ENCODE results near the gene FYTTD1.

Gene FYTTD1

GRCh38 chr3:197793247-197793646, 43.6 kb downstream of the FYTTD1 start:
- no peak overlapping the region for H3K27ac ChIP-seq
- no peaks in the 10 kb centered on the region for H3K27me3 ChIP-seq (ENCODE audit: insufficient read depth, low read depth)
- no peak overlapping the region for H2AFZ ChIP-seq (ENCODE audit: low read depth)
- H3K4me3 ChIP-seq (IDR thresholded peaks at IDR 0.05; ENCODE audit: insufficient read depth, low read depth, low read length), result no peak overlapping the region
- H3K4me1 ChIP-seq (ENCODE audit: low read depth, poor library complexity, severe bottlenecking), result peaks cover 20% of the 10 kb centered on the region
- no peak overlapping the region for H3K4me2 ChIP-seq
- no peak for TF ChIP-seq CTCF (conservative IDR thresholded peaks at IDR 0.05; ENCODE audit: low read depth, low read length)
- no peaks in the 10 kb centered on the region for H3K36me3 ChIP-seq (ENCODE audit: insufficient read depth)
- H3K9ac ChIP-seq, result no peak overlapping the region
- no peaks in the 10 kb centered on the region for H4K20me1 ChIP-seq (ENCODE audit: insufficient read depth)
- H3K79me2 ChIP-seq (ENCODE audit: insufficient read depth, low read depth), result peaks cover 48% of the 10 kb centered on the region

GRCh38 chr3:197794115-197794514, 44.4 kb downstream of the FYTTD1 start:
- Histone ChIP-seq H3K4me2 (no peak overlapping the region), H4K20me1 (ENCODE audit: insufficient read depth) (no peaks in the 10 kb centered on the region), H3K36me3 (ENCODE audit: insufficient read depth) (no peaks in the 10 kb centered on the region), H2AFZ (ENCODE audit: low read depth) (no peak overlapping the region), H3K27me3 (ENCODE audit: insufficient read depth, low read depth) (no peaks in the 10 kb centered on the region), H3K9ac (no peak overlapping the region), H3K4me3 (IDR thresholded peaks at IDR 0.05; ENCODE audit: insufficient read depth, low read depth, low read length) (no peak overlapping the region), H3K4me1 (ENCODE audit: low read depth, poor library complexity, severe bottlenecking) (peaks cover 20% of the 10 kb centered on the region), H3K79me2 (ENCODE audit: insufficient read depth, low read depth) (peaks cover 50% of the 10 kb centered on the region), H3K27ac (no peak overlapping the region)
- TF ChIP-seq CTCF (conservative IDR thresholded peaks at IDR 0.05; ENCODE audit: low read depth, low read length), result no peak

- Histone ChIP-seq H3K4me3 (IDR thresholded peaks at IDR 0.05; ENCODE audit: insufficient read depth, low read depth, low read length) (no peak overlapping the region), H3K4me1 (ENCODE audit: low read depth, poor library complexity, severe bottlenecking) (peaks cover 17% of the 10 kb centered on the region), H2AFZ (ENCODE audit: low read depth) (no peak overlapping the region), H3K27me3 (ENCODE audit: insufficient read depth, low read depth) (no peaks in the 10 kb centered on the region), H4K20me1 (ENCODE audit: insufficient read depth) (no peaks in the 10 kb centered on the region), H3K9ac (no peak overlapping the region), H3K79me2 (ENCODE audit: insufficient read depth, low read depth) (peaks cover 54% of the 10 kb centered on the region), H3K27ac (no peak overlapping the region), H3K36me3 (ENCODE audit: insufficient read depth) (no peaks in the 10 kb centered on the region), H3K4me2 (no peak overlapping the region)
- TF ChIP-seq CTCF (conservative IDR thresholded peaks at IDR 0.05; ENCODE audit: low read depth, low read length), result no peak
These were observed 45.5 kb downstream of the FYTTD1 start for GRCh38 chr3:197795200-197795599.

- no peak overlapping the region for H3K9ac ChIP-seq
- H3K4me3 ChIP-seq (IDR thresholded peaks at IDR 0.05; ENCODE audit: insufficient read depth, low read depth, low read length), result no peak overlapping the region
- H3K27me3 ChIP-seq (ENCODE audit: insufficient read depth, low read depth), result no peaks in the 10 kb centered on the region
- no peaks in the 10 kb centered on the region for H4K20me1 ChIP-seq (ENCODE audit: insufficient read depth)
- peaks cover 23% of the 10 kb centered on the region for H3K4me1 ChIP-seq (ENCODE audit: low read depth, poor library complexity, severe bottlenecking)
- no peak for TF ChIP-seq CTCF (conservative IDR thresholded peaks at IDR 0.05; ENCODE audit: low read depth, low read length)
- no peak overlapping the region for H3K4me2 ChIP-seq
- H3K36me3 ChIP-seq (ENCODE audit: insufficient read depth), result no peaks in the 10 kb centered on the region
- H3K27ac ChIP-seq, result no peak overlapping the region
- H3K79me2 ChIP-seq (ENCODE audit: insufficient read depth, low read depth), result peaks cover 63% of the 10 kb centered on the region
- no peak overlapping the region for H2AFZ ChIP-seq (ENCODE audit: low read depth)
These were observed 46.4 kb downstream of the FYTTD1 start for GRCh38 chr3:197796087-197796486.

Measured in KMS-11 (cell line).